NCI-H446 treated with DMSO at 0.1 percent for 48 hours (cell line): ENCODE measurements around the gene SMIM26.
A peak's percentile ranks its signal among the peaks of the same experiment; 100 is the strongest.

ENCODE experiments used
- DNase-seq: peaks from one replicate; lab custom pipeline; 2025; lab: John Stamatoyannopoulos, UW

The SMIM26 gene

GRCh38 chr20:18580012-18580411 lies 12.8 kb downstream of the SMIM26 start:
- no peak for DNase-seq

GRCh38 chr20:18585134-18585533 lies 17.9 kb downstream of the SMIM26 start:
- no peak for DNase-seq

GRCh38 chr20:18587665-18588573 lies 20.7 kb downstream of the SMIM26 start, which contains the start of gene DTD1:
DTD1 (plus strand) TSS chr20:18588054; CDS start chr20:18588073, 19 bp downstream.
- DNase-seq, result peak; percentile 64

GRCh38 chr20:18588574-18588933 lies 21.3 kb downstream of the SMIM26 start:
- no peak for DNase-seq

GRCh38 chr20:18589941-18590674 lies 22.9 kb downstream of the SMIM26 start:
- no peak for DNase-seq

- DNase-seq, result no peak
These were observed 29.0 kb downstream of the SMIM26 start for GRCh38 chr20:18596270-18596669.

GRCh38 chr20:18609741-18610140 lies 42.5 kb downstream of the SMIM26 start:
- DNase-seq, result no peak

- no peak for DNase-seq
These were observed 44.3 kb downstream of the SMIM26 start for GRCh38 chr20:18611492-18611891.

- DNase-seq, result no peak
These were observed 46.3 kb downstream of the SMIM26 start for GRCh38 chr20:18613553-18613952.

GRCh38 chr20:18614244-18614643 lies 47.0 kb downstream of the SMIM26 start:
- DNase-seq, result no peak

- peak; percentile 14 for DNase-seq
These were observed 47.9 kb downstream of the SMIM26 start for GRCh38 chr20:18615020-18615650.
